GM11168 (cell line): ENCODE data around the gene LRRIQ4.

Source experiments
- in situ Hi-C: fragments of 300-500 bp; cut with MboI; formaldehyde crosslinking; loops from one replicate; pipeline ENCODE4 v1.12.0; 2022; ENCODE audit warnings: low sequenced_read_pairs; ENCODE audit not compliant: unreplicated experiment

LRRIQ4 gene

GRCh38 chr3:169804681-169805080, 8.0 kb upstream of the LRRIQ4 start:
- in situ Hi-C loops: no loop called here

GRCh38 chr3:169809230-169809795, 3.4 kb upstream of the LRRIQ4 start:
- in situ Hi-C loops: no loop called here

DNA sequence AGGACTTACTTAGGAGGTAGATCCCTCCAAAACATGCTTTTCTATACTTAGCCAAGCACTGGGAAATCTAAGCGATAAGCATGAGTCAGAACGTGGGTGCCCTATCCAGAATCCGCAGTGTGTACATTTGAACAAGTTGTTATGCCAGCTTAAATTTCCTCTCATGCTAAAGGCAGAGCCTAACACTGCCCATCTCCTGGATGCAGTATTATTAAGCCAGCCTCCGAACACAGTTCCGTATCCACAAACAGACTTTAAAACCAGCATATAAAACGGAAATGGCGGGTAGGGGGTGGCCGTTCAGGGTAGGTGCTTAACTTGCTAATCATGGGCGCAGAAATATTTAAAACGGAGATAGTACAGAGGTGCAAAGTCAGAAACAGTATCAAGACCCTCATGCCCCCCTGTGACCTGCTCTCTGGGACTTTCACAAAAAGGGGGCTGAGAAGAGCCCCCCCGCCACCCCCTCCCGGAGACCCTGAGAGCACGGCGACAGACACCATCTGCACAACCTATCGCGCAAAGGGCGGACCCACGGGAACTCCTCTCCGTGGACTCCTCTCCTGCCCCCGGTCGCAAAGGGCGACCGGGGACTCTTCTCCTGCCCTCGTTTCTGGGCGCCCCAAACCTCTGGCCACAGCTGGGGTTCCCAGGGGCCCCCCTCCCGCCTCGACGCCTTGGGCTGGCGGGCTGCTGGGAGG, 889 bp upstream of the LRRIQ4 start:
- in situ Hi-C loops: no loop called here

- in situ Hi-C loops: no loop called here
Observed at GRCh38 chr3:169813278-169813677, 608 bp downstream of the LRRIQ4 start.

- in situ Hi-C loops: no loop called here
Observed at GRCh38 chr3:169813757-169814517, 1.3 kb downstream of the LRRIQ4 start.

DNA sequence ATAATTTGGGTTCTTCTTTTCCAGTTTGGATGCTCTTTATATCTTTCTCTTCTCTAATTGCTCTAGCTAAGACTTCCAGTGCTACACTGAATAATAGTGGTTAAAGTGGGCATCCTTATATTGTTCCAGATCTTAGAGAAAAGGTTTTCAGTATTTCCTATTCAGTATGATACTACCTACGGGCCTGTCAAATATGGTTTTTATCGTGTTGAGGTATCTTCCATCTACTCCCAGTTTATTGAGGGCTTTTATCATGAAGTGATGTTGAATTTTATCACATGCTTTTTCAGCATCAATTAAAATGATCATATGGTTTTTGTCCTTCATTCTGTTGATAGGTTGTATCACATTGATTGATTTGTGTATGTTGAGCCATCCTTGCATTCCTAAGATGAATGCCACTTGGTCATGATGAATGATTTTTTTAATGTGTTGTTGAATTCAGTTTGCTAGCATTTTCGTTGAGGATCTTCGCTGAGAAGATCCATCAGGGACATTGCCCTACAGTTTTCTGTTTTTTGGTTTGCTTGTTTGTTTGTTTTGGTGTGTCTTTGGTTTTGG, 3.0 kb downstream of the LRRIQ4 start:
- in situ Hi-C loops: no loop called here

DNA sequence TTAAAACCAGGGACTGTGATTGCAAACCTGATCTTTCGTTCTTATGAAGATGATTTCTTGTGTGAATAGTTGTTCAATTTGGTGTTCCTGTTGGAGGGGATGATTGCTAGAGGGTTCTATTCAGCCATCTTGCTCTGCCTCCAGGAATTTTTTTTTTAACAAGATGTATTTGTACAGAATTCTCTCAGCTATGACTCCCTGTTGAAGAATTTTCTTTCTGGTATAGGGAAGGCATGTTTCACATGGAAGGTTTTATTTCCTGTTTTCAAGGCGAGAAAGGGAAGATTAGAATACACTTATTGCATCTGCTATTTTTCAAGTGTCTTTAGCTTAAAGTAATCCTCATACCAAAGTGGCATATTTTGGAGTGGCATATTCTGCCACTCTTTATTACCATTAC, 5.6 kb downstream of the LRRIQ4 start:
- in situ Hi-C loops: no loop called here

DNA sequence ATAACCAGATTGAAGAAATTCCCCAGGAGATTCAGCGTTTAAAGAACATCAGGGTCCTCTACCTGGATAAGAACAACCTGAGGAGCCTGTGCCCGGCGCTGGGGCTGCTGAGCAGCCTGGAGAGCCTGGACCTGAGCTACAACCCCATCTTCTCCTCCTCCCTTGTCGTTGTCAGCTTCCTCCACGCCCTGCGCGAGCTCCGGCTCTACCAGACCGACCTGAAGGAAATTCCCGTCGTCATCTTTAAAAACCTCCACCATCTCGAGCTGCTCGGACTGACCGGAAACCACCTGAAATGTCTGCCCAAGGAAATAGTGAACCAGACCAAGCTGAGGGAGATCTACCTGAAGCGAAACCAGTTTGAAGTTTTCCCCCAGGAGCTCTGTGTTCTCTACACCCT, 9.4 kb downstream of the LRRIQ4 start:
- in situ Hi-C loops: no loop called here

DNA sequence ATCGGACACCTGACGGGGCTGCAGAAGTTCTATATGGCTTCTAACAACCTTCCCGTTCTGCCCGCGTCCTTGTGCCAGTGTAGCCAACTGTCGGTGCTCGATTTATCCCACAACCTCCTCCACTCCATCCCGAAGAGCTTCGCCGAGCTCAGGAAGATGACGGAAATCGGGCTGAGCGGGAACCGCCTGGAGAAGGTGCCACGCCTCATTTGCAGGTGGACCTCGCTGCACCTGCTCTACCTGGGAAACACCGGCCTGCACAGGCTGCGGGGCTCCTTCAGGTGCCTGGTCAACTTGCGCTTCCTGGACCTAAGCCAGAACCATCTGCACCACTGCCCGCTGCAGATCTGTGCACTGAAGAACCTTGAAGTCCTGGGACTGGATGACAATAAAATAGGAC, 9.9 kb downstream of the LRRIQ4 start:
- in situ Hi-C loops: no loop called here

DNA sequence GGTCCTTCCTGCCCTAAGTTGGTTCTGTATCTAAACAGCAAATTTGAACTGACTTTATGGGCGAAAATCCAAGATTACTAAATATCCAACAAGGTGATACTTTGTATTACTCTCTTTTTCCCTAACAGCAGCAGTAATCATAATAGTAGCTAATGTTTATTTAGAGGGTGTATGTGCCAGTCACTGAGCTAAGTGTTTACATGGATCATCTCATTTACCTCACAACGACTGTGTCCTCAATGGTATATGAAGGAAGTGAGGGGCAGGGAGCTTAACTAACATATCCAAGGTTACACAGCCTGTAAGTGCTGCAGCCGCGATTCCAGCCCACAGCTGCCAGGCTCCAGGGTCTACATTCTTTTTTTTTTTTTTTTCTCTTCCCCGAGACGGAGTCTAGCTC, 10.3 kb downstream of the LRRIQ4 start:
- in situ Hi-C loops: no loop called here

DNA sequence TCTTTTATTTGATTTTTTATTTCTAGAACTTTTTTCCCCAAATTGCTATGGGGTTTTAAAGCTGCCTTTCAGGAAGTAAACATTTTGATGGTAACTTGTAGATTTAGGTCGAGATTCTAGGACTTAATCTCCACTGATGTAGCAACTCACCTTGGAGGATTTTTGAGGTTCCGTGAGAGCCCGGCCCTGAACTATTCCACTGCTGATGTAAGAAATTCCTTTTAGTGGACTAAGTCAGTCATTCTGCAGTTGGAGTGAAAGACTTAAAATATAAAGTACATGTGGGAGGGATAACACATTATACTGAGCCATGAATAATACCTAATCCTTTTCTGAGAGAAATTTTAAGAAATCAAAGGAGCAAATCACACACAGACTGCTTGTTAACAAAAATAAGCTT, 12.6 kb downstream of the LRRIQ4 start:
- in situ Hi-C loops: no loop called here

- in situ Hi-C loops: no loop called here
Observed at GRCh38 chr3:169827712-169828111, 15.0 kb downstream of the LRRIQ4 start.

DNA sequence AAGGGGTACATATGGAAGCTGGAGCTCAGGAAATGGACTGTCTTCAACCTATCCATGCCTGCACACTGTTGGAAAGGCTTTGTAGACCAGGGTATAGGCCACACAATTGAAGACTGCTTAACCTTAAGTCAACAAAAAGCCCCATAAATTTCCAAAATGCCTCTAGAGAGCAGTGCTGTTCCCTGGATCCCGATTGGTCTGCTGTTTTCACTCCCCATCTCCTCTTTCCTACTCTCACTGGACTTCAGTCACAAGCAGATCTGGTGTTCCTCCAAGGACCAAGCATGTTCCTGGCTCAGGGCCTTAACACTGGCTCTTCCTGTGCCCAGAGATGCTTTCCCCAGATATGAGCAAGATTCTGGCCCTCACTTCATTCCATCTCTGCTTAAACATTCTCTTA, 22.9 kb downstream of the LRRIQ4 start:
- in situ Hi-C loops: no loop called here

DNA sequence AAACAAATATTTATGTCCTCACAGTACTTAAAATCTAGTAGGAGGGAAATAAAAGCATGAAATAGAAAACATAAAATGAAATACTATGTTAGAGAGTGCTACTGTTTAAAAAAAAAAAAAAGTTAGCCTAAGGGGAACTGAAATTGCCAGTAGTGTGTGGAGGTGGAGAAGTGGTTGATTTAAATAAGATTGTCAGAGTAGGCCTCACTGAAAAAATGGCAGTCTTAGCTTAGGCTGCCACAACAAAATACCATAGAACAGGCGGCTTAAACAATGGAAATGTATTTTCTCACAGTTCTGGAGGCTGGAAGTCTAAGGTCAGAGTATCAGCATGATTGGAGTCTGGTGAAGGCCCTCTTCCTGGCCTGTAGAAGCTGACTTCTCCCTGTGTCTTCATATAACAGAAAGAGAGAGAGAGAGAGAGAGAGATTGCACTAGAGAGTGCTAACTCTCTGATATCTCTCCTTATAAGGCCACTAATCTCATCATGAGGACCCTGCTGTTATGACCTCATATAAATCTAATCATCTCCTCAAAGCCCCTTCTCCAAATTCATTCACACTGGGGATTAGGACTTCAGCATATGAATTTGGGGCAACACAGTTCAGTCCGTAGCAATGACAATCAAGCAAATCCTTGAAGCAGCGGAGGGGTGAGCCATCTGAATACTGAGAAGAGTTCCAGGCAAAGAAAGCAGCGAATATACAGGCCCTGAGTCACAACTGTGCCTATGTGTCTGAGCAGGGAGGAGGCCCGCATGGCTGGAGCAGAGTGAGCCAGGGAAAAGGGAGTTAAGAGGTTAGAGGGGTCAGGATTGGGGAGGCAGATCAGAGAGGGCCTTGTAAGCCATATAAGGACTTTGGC, 23.6 kb downstream of the LRRIQ4 start:
- in situ Hi-C loops: no loop called here

DNA sequence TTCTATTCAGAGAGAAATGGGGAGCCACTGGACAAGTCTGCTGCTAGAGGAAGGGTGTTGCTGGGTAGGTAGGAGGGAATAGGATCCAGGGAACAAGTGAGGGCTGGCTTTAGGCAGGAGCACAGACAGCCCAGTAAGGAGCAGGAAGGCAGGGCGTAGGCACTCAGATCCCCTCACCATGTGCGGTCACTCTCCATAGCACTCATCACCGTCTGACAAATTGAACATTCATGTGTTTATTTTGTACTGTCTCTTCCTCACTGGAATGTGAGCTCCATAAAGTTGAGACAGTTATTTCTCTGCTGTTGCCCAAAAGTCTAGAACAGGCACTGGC, 24.2 kb downstream of the LRRIQ4 start:
- in situ Hi-C loops: no loop called here

DNA sequence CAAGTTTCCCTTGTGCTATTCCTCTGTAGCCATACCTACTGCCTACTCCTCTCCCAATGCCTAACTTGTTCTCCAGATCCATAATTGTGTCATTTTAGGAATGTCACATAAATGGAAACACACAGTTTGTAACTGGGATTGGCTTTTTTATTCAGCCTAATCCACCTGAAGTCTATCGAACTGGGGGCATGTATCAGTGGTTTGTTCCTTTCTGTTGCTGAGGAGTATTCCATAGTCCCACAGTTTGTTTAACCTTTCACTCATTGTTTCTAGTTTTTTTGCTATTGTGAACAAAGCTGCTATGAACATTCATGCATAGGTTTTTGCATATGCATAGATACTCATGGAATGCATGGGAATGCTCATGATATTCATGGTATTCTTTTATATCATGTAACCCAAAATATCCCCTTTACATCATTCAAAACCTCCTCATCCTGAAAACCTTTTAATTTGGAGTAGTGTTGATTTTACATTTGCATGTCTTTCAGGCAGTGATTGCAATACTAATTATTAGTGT, 25.9 kb downstream of the LRRIQ4 start:
- in situ Hi-C loops: no loop called here

DNA sequence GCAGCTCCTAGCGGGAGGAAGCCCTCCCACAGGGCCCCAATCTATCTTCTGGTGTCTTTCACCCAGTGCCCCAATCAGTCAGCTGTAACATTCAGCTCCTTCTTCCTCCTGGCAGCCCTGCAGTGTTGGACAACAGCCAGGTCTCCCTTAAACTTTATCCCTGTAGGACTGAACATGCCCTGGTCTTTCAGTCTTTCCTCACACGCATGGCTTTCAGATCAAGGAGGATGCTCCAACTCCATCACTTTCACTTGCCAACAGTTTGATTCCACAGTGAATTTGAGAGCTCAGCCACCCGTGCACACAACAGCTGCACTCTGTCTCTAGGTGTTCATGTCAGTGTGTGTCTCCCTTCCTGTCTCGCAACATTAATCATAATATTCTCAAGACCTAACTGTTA, 28.5 kb downstream of the LRRIQ4 start:
- in situ Hi-C loops: no loop called here

GRCh38 chr3:169842960-169843359, 30.3 kb downstream of the LRRIQ4 start:
- in situ Hi-C loops: no loop called here

GRCh38 chr3:169846458-169847193, 34.0 kb downstream of the LRRIQ4 start:
- in situ Hi-C loops: no loop called here

- in situ Hi-C loops: no loop called here
Observed at GRCh38 chr3:169847896-169848295, 35.2 kb downstream of the LRRIQ4 start.
